Nephron (organoid): ENCODE measurements around the gene RFPL2.

ENCODE experiments used
- H3K27ac Mint-ChIP-seq, 3 experiments: 2 replicates each; pipeline ENCODE4 v1.8.0; 2020; ENCODE audit warnings: mixed read lengths in 3 of 3, mild to moderate bottlenecking in 2 of 3, moderate library complexity in 1 of 3
- H3K27me3 Mint-ChIP-seq: 2 replicates; pipeline ENCODE4 v1.8.0; 2021; ENCODE audit warnings: low read depth, mild to moderate bottlenecking, moderate library complexity, mixed read lengths
- H3K36me3 Mint-ChIP-seq: 2 replicates; pipeline ENCODE4 v1.8.0; 2020; ENCODE audit warnings: low read depth, mixed read lengths
- H3K4me1 Mint-ChIP-seq: 2 replicates; pipeline ENCODE4 v1.8.0; 2020; ENCODE audit warnings: mixed read lengths
- H3K4me3 Mint-ChIP-seq, 3 experiments: 2 replicates each; pipeline ENCODE4 v1.8.0; 2020; ENCODE audit warnings: mild to moderate bottlenecking in 3 of 3, mixed read lengths in 3 of 3, moderate library complexity in 2 of 3
- H3K9me3 Mint-ChIP-seq: 2 replicates; pipeline ENCODE4 v1.8.0; 2020; ENCODE audit warnings: mixed read lengths
- TF ChIP-seq, protein P1 (sequence below), 3 experiments: fragments of 200-600 bp; sonication (generic); IDR thresholded peaks; one replicate each; pipeline ENCODE4 v1.5.0; 2021; ENCODE audit warnings: antibody characterized with exemption in 3 of 3; ENCODE audit not compliant: unreplicated experiment in 3 of 3

The RFPL2 gene

DNA sequence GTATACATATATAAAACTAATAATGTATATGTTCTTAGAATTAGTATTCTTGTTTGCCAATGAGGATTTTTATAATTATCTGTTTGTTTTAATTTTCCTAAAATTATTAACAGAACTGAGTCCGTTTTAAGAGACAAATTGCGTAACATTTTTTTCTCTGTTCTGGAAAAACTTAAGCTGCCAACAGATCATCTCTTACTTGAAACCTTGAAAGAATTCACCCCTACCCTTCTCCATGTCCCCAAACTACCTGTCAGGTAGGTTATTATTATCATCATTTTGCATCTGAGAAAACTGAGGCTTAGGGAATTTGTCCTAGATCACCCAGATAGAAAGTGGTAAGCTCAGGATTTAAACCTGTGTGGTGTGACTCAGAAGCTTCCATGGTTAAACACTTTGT, 35.6 kb upstream of the RFPL2 start:
- no peak overlapping the region for H3K4me3 Mint-ChIP-seq
- no peaks in the 10 kb centered on the region for H3K9me3 Mint-ChIP-seq
- no peaks in the 10 kb centered on the region for H3K4me1 Mint-ChIP-seq
- TF ChIP-seq, protein P1, sequence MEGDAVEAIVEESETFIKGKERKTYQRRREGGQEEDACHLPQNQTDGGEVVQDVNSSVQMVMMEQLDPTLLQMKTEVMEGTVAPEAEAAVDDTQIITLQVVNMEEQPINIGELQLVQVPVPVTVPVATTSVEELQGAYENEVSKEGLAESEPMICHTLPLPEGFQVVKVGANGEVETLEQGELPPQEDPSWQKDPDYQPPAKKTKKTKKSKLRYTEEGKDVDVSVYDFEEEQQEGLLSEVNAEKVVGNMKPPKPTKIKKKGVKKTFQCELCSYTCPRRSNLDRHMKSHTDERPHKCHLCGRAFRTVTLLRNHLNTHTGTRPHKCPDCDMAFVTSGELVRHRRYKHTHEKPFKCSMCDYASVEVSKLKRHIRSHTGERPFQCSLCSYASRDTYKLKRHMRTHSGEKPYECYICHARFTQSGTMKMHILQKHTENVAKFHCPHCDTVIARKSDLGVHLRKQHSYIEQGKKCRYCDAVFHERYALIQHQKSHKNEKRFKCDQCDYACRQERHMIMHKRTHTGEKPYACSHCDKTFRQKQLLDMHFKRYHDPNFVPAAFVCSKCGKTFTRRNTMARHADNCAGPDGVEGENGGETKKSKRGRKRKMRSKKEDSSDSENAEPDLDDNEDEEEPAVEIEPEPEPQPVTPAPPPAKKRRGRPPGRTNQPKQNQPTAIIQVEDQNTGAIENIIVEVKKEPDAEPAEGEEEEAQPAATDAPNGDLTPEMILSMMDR (IDR thresholded peaks at IDR 0.05; ENCODE audit: unreplicated experiment in 3 of 3) = no peak
- H3K36me3 Mint-ChIP-seq = no peaks in the 10 kb centered on the region
- peak overlapping the region in 1 of 3 experiments; percentile 5 for H3K27ac Mint-ChIP-seq
- H3K27me3 Mint-ChIP-seq = peaks cover 10% of the 10 kb centered on the region

DNA sequence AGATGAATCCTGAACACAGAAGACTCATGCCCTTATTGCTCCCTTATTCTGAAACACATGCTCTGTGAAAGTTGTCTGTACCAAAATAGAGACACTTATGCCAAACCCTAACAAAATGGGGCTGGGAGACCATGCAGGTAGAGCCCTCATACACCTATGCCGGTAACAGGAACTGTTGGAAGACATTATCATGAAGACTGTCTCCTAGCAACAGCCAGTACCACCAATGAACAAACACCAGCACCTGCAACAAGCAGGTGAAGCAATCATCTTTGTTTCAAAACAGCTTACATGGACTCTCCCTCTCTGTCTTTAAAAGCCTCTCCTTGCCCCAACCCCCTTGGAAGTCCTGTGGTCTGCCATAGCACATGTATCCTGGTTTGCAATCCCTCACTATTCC, 33.0 kb upstream of the RFPL2 start:
- no peaks in the 10 kb centered on the region for H3K4me1 Mint-ChIP-seq
- no peaks in the 10 kb centered on the region for H3K36me3 Mint-ChIP-seq
- H3K27ac Mint-ChIP-seq = no peak overlapping the region
- H3K4me3 Mint-ChIP-seq = no peak overlapping the region
- TF ChIP-seq, protein P1 (IDR thresholded peaks at IDR 0.05; ENCODE audit: unreplicated experiment in 3 of 3) = no peak
- H3K9me3 Mint-ChIP-seq = no peaks in the 10 kb centered on the region
- H3K27me3 Mint-ChIP-seq = peaks cover 10% of the 10 kb centered on the region

DNA sequence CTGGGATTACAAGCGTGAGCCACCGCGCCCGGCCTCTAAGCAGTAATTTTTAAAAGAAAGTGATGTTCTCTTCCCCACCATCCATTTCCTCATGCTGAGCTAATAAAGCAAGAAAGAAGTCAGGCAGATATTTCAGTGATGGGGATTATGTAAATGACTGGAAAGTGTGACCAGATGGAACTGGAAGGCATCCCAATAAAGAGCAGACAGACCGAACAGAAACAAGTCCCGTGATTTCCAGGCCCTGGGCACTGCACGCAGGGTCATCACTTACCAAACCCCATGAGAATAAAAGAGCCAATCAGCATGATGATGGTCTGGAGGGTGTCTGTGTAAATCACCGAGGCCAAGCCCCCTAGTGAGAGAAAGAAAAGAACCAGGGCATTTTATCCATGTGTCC, 32.1 kb upstream of the RFPL2 start:
- H3K27me3 Mint-ChIP-seq = peaks cover 10% of the 10 kb centered on the region
- H3K9me3 Mint-ChIP-seq = no peaks in the 10 kb centered on the region
- H3K36me3 Mint-ChIP-seq = no peaks in the 10 kb centered on the region
- H3K27ac Mint-ChIP-seq = no peak overlapping the region
- no peak overlapping the region for H3K4me3 Mint-ChIP-seq
- no peaks in the 10 kb centered on the region for H3K4me1 Mint-ChIP-seq
- TF ChIP-seq, protein P1 (IDR thresholded peaks at IDR 0.05; ENCODE audit: unreplicated experiment in 3 of 3) = no peak

DNA sequence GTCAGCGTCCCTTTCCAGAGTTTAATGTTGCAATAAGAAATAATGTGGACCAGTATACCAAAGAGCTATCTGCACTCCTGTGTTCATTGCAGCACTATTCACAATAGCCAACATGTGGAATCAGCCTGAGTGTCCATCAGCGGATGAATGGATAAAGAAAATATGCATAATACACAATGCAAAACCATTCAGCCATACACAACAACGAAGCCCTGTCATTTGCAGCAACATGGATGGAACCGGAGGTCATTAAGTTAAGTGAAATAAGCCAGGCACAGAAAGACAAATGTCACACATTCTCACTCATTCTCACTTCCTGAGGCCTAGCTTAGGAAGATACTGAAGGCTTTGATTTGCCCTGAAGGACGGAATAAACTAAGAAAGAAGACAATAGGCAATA, 28.2 kb upstream of the RFPL2 start:
- Mint-ChIP-seq H3K27ac (no peak overlapping the region), H3K27me3 (peaks cover 4% of the 10 kb centered on the region), H3K36me3 (no peaks in the 10 kb centered on the region), H3K9me3 (no peaks in the 10 kb centered on the region), H3K4me3 (no peak overlapping the region), H3K4me1 (no peaks in the 10 kb centered on the region)
- TF ChIP-seq, protein P1 (IDR thresholded peaks at IDR 0.05; ENCODE audit: unreplicated experiment in 3 of 3) = no peak

DNA sequence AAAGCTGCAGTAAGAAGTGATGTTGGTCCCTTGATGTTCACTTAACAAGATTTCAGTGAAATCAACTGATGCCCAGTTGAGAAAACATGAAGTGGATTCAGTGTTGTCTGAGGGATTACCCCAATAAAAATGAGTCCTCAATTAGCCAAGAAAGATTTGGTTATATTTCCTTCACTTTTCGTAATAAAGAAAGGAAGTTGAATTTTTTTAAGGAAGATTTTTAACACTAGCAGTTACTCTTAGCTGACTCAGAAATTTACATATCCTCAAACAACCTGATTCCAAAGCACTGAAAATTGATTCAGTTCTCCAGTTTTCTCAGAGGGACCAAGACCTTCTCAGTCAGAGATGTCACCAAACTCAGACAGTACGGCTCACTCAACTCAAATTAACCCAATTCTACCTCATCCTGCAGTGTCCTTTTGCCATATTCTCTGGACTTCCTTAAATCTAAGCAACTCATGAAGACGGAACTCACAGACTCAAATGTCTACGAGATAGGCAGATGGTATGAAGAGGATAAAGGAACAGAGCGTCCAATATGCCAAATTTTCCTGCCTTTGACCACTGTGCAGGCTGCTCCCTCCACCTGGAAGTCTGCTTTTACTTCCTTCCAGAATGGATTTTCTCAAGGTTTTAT, 27.4 kb upstream of the RFPL2 start:
- Mint-ChIP-seq H3K36me3 (no peaks in the 10 kb centered on the region), H3K9me3 (no peaks in the 10 kb centered on the region), H3K4me1 (no peaks in the 10 kb centered on the region), H3K27ac (no peak overlapping the region), H3K27me3 (peaks cover 1% of the 10 kb centered on the region), H3K4me3 (no peak overlapping the region)
- TF ChIP-seq, protein P1 (IDR thresholded peaks at IDR 0.05; ENCODE audit: unreplicated experiment in 3 of 3) = no peak
